HAP-1 (cell line): ENCODE data around the gene DEFB132.

ENCODE experiments used
- DNase-seq, 2 experiments: peaks; one replicate each; pipeline ENCODE4 v3.0.0-alpha.2; 2016 to 2020; ENCODE audit warnings: low spot score in 2 of 2
- H3K27me3 ChIP-seq: fragments of 250-450 bp; sonication (Bioruptor Pico); 2 replicates; pipeline ENCODE4 v1.5.1; 2020; ENCODE audit warnings: low read depth, mild to moderate bottlenecking, moderate library complexity
- H3K36me3 ChIP-seq: fragments of 250-450 bp; sonication (Bioruptor Pico); replicated peaks from 2 replicates; pipeline ENCODE4 v1.5.1; 2020; ENCODE audit warnings: mild to moderate bottlenecking
- H3K4me1 ChIP-seq: fragments of 250-450 bp; sonication (Bioruptor Pico); 2 replicates; pipeline ENCODE4 v1.5.1; 2020; ENCODE audit warnings: mild to moderate bottlenecking
- H3K4me3 ChIP-seq: fragments of 250-450 bp; sonication (Bioruptor Pico); 2 replicates; pipeline ENCODE4 v1.5.1; 2020; ENCODE audit warnings: mild to moderate bottlenecking, moderate library complexity
- H3K9me3 ChIP-seq: fragments of 250-450 bp; sonication (Bioruptor Pico); 2 replicates; pipeline ENCODE4 v1.5.1; 2020; ENCODE audit warnings: mild to moderate bottlenecking, moderate library complexity
- in situ Hi-C: fragments of 300-500 bp; cut with MboI; formaldehyde crosslinking; loops from 3 replicates; pipeline ENCODE4 v1.14.3; 2020; ENCODE audit warnings: low sequenced_read_pairs, inconsistent platforms, mixed read lengths

The DEFB132 gene

DNA sequence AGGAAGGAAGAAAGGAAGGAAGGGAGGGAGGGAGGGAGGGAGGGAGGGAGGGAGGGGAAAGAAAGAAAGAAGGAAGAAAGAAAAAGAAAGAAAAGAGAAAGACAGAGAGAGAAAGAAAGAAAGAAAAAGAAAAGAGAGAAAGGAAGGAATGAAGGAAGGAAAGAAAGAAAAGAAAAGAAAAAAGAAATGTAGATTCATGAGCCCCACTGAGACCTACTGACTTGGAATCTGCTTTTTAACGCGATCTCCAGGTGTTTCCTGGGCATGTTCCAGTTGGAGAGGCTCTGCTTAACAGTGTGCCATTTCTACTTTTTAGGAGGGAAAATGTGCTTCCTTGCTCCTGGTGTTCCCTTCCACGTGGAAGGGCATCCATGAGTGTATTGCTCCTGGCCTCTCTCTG lies 16.4 kb downstream of the DEFB132 start:
- Histone ChIP-seq H3K4me3 (no peak overlapping the region), H3K4me1 (no peaks in the 10 kb centered on the region), H3K36me3 (no peaks in the 10 kb centered on the region), H3K27me3 (no peaks in the 10 kb centered on the region), H3K9me3 (no peaks in the 10 kb centered on the region)
- in situ Hi-C loops = no loop called here
- no peak for DNase-seq

DNA sequence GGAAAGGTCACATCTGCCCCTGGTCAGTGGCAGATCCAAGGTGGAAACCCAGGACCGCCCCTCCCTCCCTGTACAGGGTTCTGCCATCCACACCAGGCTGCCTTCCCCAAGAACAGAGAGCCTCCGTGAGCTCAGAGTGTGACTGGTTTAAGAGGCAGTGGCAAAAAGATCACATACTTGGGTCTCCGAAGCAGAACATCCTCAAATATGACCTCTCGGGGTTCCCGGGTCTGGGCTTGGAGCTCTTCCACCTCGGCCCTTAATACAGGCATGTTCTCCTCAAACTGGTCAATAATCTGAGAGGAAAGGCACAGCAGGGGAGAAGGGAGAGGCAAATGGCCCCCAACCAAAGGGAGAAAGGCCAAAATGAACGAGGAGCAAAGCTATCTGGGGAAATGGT lies 18.3 kb downstream of the DEFB132 start:
- no peaks in the 10 kb centered on the region for H3K4me1 ChIP-seq
- H3K36me3 ChIP-seq = no peaks in the 10 kb centered on the region
- no peak for DNase-seq
- in situ Hi-C loops = no loop called here
- no peak overlapping the region for H3K4me3 ChIP-seq
- H3K27me3 ChIP-seq = no peaks in the 10 kb centered on the region
- no peaks in the 10 kb centered on the region for H3K9me3 ChIP-seq

DNA sequence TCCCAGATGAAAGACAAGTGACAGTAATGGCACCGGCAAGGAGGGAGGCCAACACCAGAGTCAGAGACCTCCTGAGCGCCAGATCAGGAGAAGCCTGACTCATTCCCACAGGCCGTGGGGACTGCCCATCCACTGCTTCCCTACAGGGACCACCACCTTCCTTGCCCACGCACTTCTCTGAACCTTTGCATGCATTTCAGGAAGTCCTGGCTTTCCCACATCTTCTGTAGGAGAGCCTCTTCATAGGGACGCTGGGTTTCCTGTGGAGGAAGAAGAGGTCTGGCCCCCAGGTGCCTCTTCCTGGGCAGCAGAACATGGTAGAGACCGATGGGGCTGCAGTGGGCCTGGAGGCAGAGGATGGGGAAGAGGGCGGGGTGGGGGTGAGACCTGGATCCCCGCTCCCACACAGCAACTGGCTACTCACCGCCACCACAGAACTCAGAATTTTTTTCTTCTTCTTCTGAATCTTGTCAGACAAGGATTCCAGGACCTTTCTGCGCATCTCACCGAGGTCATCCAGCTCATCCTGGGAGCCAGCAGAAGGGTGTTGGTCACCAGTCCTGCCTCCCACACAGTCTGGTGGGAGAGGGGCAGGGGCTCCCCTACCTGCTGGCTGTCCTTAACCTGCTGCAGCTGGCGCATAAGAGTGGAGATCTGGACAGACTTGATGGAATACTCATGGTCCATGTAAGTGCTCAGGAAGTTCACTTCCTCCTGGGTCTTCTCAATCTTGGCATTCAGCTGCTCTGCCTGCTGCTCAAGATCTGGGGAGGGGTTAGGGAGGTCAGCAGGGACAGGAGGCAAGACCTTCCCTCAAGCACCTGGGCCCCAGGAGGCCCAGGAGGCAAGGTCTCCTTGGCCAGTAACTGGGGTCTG lies 19.3 kb downstream of the DEFB132 start:
- Histone ChIP-seq H3K27me3 (no peaks in the 10 kb centered on the region), H3K36me3 (no peaks in the 10 kb centered on the region), H3K9me3 (no peaks in the 10 kb centered on the region), H3K4me3 (no peak overlapping the region), H3K4me1 (no peaks in the 10 kb centered on the region)
- in situ Hi-C loops = no loop called here
- no peak for DNase-seq

DNA sequence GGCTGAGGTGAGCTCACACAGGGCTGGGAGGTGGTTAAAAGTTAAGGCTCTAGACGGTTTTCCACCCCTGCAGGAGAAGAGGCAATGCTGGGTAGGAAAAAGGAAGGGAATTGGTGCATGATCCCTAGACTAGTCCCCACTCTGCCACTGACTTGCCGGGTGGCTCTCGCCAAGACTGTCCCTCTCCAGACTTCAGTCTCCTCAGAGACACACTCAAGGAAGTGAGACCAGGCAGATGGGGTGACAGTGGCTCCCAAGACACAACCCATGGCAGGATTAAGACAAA lies 19.9 kb downstream of the DEFB132 start:
- in situ Hi-C loops = no loop called here

DNA sequence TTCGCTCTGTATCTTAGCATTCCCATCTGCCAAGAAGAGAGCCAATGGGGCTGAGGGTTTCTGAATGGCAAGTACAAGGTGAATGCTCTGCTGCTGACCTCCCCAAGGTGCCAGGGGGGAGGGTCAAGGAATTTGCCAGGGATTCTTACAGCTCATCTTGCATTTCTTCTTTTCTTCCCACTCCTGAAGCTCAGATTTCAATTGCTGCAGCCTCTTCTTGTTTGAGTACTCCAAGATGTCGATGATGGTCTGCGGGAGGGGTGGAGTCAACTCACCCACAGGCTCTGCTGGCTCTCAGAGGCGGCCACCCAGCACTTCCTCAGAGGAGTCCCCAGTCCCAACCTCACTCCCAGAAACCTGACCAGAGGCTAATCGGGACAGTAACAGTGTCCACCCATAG lies 20.7 kb downstream of the DEFB132 start:
- Histone ChIP-seq H3K4me3 (no peak overlapping the region), H3K36me3 (no peaks in the 10 kb centered on the region)

More for the DNA sequence above, 19.9 kb downstream of the DEFB132 start:
- no peaks in the 10 kb centered on the region for H3K36me3 ChIP-seq
- H3K9me3 ChIP-seq = no peaks in the 10 kb centered on the region
- no peaks in the 10 kb centered on the region for H3K27me3 ChIP-seq
- DNase-seq = no peak
- H3K4me1 ChIP-seq = no peaks in the 10 kb centered on the region
- H3K4me3 ChIP-seq = no peak overlapping the region

DNA sequence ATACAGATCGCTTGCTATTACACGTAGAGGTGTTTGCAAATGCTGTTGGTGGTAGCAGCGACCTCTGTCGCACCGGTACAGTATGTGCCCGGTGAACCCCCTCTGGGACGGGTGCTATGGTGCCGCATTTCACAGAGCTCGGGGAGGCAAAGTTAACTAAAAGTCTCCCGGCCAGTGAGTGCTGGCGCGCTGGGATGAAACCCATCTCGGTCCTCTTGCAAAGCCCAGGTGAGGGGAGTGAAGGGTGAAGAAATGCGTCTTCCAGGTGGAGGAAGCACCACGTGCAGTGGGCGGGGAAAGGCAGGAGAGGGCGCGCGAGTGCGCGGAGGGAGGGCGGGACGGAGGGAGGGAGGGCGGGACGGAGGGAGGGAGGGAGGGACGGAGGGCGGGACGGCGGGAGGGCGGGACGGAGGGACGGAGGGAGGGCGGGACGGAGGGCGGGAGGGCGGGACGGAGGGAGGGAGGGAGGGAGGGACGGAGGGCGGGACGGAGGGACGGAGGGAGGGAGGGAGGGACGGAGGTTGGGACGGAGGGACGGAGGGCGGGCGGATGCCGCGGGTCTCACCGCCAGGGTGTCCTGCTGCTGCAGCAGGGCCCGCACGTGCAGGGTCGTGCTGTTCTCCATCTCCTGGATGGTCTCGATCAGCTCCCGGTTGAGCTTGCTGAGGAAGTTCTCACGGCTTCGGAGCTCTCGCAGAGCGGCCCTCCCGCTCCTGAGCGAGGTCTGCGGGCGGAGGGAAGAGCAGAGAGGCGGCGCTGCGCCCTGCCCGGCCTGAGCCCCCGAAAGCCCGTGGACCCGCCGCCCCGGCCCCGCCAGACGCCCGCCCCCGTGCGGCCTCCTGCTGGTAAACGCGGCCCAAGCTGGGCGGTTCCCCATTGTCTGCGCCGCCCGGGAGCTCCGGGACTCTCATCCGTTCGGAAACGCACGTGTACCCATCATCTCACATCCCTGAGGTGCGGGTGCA lies 21.4 kb downstream of the DEFB132 start:
- no peak for DNase-seq
- Histone ChIP-seq H3K27me3 (no peaks in the 10 kb centered on the region), H3K4me1 (no peaks in the 10 kb centered on the region), H3K4me3 (no peak overlapping the region), H3K36me3 (no peaks in the 10 kb centered on the region), H3K9me3 (no peaks in the 10 kb centered on the region)
- in situ Hi-C loops = no loop called here

More for the DNA sequence above, 20.7 kb downstream of the DEFB132 start:
- in situ Hi-C loops = no loop called here
- DNase-seq = no peak
- Histone ChIP-seq H3K27me3 (no peaks in the 10 kb centered on the region), H3K4me1 (no peaks in the 10 kb centered on the region), H3K9me3 (no peaks in the 10 kb centered on the region)

DNA sequence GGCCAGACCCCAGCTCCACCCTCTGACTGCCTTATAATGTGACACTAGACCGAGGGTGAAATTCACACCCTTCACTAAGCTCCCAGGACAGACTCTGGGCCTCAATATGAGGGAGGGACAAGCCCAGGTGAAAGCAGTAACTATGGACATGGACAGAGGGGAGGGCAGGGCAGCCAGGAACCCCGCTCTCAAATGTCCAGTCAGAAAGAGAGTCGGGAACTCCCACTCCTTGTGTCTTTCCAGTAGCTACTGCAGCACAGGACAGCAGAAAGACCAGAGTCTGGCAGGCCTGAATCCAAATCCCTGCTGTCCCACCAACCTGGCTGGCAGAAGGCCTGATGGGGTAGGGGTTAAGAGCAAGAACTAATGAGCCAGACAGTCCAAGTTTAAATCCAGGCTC lies 26.6 kb downstream of the DEFB132 start:
- in situ Hi-C loops = no loop called here
- no peaks in the 10 kb centered on the region for H3K4me1 ChIP-seq
- H3K27me3 ChIP-seq = no peaks in the 10 kb centered on the region
- H3K4me3 ChIP-seq = no peak overlapping the region
- H3K36me3 ChIP-seq = no peaks in the 10 kb centered on the region
- H3K9me3 ChIP-seq = no peaks in the 10 kb centered on the region
- DNase-seq = no peak

DNA sequence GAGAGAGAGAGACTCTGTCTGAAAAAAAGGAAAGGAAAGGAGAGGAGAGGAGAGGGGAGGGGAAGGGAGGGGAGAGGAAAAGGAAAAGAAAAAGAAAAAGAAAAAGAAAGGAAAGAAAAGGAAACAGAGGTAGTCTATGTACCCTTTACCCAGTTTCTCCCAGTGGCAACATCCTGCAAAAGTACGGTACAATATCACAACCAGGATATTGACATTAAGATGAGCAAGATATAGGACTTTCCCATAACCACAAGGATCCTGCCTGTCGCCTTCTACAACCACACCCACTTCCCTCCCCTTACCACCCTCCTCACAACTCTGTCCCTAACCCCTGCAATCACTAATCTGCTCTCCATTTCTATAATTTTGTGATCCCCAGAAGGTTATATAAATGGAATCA lies 29.0 kb downstream of the DEFB132 start:
- no peak for DNase-seq
- in situ Hi-C loops = no loop called here
- Histone ChIP-seq H3K4me3 (no peak overlapping the region), H3K36me3 (no peaks in the 10 kb centered on the region), H3K27me3 (no peaks in the 10 kb centered on the region), H3K4me1 (peaks cover 6% of the 10 kb centered on the region), H3K9me3 (no peaks in the 10 kb centered on the region)

DNA sequence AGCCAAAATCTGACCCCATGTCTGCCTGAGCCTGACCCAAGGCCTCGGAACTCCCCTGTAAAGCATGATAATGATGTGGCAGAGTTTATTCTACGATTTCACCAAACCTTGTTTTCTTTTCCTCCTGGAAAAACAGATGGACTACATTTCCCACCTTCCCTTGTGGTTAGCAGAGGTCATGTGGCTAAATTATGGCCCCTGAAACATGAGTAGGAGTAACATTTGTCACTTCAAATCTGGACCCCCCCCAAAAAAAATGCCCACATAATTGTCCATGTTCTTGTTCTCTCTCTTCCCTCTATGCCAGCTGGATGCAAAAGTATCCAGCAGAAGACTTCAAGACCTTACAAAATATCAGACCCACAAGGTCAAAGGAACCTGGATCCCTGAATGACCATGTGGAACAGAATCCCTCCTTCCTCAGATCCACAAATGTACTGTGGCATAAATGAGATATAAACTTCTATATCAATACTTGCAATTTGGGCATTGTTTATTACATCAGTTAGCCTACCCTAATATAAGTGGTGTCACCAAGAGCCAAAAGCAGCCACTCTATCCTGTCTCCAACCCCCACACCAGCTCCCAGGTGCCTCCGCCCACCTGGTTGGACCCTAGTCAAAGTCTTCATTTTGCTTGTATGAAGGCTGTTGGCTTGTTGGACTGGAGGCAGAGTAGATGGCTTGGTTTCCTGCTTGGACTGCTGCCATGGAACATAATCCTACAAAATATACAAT lies 31.6 kb downstream of the DEFB132 start:
- in situ Hi-C loops = no loop called here
- no peak for DNase-seq
- H3K27me3 ChIP-seq = no peaks in the 10 kb centered on the region
- H3K4me3 ChIP-seq = peak overlapping the region; percentile 55
- no peaks in the 10 kb centered on the region for H3K36me3 ChIP-seq
- H3K9me3 ChIP-seq = no peaks in the 10 kb centered on the region
- H3K4me1 ChIP-seq = peaks cover 6% of the 10 kb centered on the region

DNA sequence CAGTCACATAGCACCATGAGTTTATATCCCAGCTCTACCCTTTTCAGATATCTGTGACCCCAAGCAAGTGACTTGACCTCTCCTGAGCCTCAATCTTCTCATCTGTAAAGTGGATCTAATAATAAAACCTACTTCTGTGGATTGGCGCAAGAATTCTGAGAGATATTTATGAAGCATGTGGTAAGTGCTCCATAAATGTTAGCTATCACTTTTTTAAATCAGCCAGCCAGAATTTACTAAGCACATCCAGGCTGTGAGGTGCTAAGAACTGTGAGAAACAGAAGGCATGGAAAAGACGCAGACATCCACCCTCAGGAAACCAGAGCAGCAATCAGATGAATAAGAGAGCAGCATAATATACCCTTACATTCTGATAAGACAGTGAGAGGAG lies 32.2 kb downstream of the DEFB132 start:
- in situ Hi-C loops = no loop called here
- Histone ChIP-seq H3K27me3 (no peaks in the 10 kb centered on the region), H3K9me3 (no peaks in the 10 kb centered on the region), H3K4me1 (peaks cover 6% of the 10 kb centered on the region), H3K36me3 (no peaks in the 10 kb centered on the region), H3K4me3 (peak overlapping the region; percentile 55)
- no peak for DNase-seq

DNA sequence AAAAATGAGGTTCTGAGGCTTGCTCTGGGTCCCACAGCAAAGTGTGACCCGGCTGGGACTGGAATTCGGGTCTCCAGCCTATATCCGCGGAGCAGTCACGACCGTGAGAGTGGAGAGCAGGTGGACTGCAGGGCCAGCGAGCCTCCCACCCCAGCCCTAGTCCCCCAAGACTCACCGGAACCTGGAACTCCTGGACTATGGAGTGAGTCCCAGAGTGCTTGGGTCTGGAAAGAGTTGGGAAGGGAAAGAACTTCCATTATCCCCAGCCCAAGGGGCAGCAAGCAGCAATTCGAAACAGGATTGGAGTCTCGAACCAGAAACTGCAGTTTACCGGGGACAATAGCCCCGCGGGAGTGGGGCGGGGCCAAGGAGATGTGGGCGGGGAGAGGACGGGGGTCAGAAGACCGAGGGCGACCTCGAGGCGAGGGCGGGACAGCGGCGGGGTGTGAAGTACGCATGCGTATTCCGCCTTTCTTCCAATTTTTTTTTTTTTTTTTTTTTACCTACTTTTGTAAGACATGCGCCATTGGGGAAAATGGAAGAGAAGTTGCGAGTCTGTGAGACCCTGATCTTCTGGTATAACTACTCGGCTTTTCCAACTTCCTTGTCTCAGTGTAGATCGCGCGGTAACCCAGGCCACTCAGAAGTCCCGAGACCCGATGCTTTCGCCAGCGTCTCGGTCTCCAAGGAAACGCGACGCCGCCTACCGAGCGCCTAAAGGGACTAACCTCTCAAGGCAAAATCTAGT lies 32.7 kb downstream of the DEFB132 start, which contains the start of gene C20orf96:
C20orf96 (minus strand) TSS at position 667 of the 748 bp plus-strand sequence; CDS start at position 527, 140 bp downstream.
- Histone ChIP-seq H3K4me3 (peak within 1 kb of the TSS; percentile 55), H3K4me1 (peaks cover 6% of the 10 kb centered on the region), H3K9me3 (no peaks in the 10 kb centered on the region), H3K36me3 (no peaks in the 10 kb centered on the region), H3K27me3 (no peaks in the 10 kb centered on the region)
- in situ Hi-C loops = no loop called here
- peak; percentile 86 to 96 for DNase-seq

DNA sequence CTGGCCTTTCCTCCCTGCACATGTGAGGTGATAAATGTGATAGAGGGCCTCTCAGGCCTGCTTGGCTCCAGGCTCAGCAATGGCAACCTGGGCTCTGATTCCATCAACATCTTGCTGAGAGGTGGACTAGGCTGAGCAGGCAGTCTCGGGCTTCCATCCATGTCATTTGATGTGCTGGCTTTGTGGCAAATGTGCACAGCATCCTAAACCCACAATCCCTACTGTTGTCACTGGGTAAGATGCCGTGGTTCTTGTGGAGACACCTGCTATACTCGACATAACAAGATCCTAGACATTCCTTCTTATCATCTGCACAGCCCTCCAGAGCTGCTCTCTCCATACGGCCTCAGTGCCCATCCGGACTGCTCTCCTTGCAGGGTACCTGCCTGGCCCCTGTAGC lies 37.1 kb downstream of the DEFB132 start:
- in situ Hi-C loops = no loop called here
- Histone ChIP-seq H3K36me3 (peaks cover 5% of the 10 kb centered on the region), H3K4me3 (no peak overlapping the region), H3K9me3 (no peaks in the 10 kb centered on the region; the same call in 1 of the 2 replicates), H3K27me3 (no peaks in the 10 kb centered on the region), H3K4me1 (peaks cover 17% of the 10 kb centered on the region)
- no peak for DNase-seq

DNA sequence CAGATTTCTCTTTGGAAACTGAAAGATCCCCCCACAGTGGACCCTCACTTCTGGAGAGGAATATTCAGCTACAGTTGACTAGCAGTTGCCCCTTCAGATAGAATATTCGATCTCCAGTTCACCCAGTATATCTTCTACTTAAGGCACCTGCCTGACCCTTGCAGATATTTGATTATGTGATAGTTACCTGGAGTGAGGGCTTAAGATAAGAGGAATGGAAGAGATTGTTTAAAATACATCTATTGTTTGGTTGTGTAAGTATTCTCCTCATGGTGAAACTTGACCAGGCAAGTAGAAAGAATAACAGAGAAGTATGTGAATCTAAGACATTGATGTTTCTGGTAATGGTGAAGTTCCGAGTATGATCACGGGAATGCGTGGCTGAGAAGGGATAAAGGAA lies 38.3 kb downstream of the DEFB132 start:
- peaks cover 23% of the 10 kb centered on the region for H3K4me1 ChIP-seq
- H3K36me3 ChIP-seq = peaks cover 17% of the 10 kb centered on the region
- no peaks in the 10 kb centered on the region for H3K27me3 ChIP-seq
- in situ Hi-C loops = no loop called here
- DNase-seq = no peak
- no peak overlapping the region for H3K4me3 ChIP-seq
- H3K9me3 ChIP-seq = peaks cover 2% of the 10 kb centered on the region; the same call in 1 of the 2 replicates
